Measurements from ENCODE around the gene TEX22.

TEX22 gene

DNA sequence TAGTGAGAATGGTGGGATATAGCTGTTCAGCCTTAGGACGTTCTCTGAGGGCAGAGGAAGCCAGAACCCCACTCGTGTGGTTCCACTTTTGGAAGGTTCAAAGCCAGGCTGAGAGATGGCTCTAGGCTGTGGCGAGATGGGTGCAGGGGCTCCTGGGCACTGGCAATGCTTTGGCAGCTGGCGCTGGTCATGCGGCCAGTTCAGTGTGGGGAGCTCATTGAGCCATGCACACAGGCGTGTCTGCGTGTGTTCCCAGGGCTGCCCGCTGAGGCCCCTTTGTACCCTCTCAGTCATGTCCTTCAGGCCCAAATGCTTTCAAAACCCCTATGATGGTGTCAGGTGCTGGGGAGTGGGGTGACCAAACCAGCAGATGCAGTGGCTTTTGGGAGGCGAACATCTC lies 1.7 kb downstream of the TEX22 start:
- DNase-seq (ENCODE audit: low spot score) = no peak

DNA sequence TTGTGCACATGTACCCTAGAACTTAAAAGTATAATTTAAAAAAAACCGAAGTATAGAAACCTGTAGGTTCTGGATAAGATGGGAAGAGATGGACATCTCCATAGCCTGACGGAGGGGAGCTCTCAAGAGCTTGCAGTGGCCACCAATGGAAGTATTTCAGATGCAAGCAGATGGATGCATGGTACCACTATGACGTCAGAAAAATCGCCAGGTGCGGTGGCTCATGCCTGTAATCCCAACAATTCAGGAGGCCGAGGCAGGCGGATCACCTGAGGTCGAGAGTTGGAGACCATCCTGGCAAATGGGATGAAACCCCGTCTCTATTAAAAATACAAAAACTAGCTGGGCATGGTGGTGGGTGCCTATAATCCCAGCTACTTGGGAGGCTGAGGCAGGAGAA lies 3.4 kb downstream of the TEX22 start:
- no peak for DNase-seq (ENCODE audit: low spot score)

DNA sequence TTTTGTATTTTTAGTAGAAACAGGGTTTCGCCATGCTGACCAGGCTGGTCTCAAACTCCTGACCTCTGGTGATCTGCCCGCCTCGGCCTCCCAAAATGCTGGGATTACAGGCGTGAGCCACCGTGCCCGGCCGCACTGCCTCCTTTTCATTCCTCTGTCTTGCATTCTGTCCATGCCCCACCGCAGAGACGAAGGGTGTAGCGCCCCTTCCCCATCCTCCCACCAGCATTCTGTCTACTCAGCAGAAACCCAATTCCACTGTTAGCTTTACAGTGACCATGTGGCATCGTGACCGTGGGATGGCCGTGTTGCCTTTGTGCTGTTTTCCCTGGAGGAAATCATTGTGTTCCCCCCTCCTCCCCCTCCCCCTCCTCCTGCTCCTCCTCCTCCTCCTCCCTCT lies 10.3 kb downstream of the TEX22 start:
- no peak for DNase-seq (ENCODE audit: low spot score)

DNA sequence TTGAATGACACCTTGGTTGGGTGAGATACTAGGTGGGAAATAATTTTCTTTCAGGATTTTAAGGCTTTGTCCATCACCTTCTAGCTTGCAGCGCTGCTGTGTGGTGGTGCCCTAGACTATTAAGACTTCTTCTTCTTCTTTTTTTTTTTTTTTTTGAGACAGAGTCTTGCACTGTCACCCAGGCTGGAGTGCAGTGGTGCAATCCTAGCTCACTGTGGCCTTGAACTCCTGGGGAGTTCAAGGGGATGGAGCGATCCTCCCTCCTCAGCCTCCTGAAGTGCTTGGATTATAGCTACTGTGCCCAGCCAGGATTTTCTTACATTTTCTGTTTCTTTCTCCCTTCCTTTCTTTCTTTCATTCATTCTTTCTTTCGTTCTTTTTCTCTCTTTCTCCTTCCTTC lies 11.0 kb downstream of the TEX22 start:
- DNase-seq (ENCODE audit: low spot score) = no peak

DNA sequence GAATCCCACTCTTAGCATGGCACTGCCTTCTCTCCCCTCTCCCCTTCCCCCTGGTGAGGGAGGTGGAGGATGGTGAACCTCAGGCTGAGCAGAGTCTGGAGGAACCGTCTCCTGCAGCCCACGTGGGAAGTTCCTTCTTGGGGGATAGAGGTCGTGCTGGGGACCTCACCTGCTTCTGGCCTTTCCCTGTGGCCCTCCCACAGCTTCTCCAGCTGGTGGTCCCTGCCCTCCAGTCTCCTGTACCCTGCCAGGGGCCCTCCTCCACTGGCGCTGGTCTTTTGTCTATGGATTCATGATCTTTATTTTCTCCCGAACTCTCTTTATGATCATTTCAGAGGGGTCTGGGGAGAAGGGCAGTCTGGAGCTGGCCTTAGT lies 12.3 kb downstream of the TEX22 start:
- no peak for DNase-seq (ENCODE audit: low spot score)

DNA sequence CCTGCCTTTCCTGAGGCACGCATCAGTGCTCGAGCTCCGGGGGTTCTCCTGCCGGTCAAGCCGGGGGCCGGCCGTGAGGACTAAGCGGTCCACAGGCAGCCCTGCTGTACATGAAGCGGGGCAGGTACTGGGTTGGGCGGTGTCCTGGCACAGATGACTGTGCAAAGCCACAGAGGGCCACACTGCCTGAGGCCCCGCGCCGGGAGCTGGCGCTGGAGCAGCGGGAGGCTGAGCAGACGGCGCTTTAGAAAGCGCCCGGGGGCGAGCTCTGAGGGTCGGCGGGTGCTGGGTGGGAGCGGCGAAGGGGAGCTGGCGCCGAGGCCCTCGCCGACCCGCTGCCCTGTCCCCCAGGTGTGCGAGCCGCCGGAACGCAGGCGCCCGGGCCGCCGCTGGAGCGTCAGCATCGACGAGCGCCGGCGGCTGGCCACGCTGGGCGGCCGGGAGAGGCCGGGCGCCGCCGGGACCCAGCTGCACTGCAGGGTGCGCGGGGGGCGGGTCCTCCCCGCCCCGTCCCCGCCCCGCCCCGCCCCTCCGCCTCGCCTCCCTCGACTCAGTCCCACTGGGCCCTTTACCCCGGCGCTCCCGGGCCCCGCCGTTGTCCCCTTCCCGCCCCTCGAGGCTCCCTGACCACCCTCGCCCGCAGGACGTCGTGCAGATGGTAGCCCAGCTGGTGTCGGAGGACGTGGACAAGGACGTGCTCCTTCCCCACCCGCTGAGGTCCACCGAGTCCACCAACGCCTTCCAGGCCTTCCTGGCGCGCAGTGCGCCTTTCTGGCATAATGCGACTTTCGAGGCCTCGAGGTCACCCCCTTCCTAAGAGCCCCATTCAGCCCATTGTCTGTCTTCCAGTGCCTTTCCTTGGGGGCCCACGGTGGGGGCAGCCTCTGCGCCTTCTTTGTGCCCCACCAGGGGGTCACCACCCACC lies 12.9 kb downstream of the TEX22 start:
- DNase-seq (ENCODE audit: low spot score) = peak; percentile 24

DNA sequence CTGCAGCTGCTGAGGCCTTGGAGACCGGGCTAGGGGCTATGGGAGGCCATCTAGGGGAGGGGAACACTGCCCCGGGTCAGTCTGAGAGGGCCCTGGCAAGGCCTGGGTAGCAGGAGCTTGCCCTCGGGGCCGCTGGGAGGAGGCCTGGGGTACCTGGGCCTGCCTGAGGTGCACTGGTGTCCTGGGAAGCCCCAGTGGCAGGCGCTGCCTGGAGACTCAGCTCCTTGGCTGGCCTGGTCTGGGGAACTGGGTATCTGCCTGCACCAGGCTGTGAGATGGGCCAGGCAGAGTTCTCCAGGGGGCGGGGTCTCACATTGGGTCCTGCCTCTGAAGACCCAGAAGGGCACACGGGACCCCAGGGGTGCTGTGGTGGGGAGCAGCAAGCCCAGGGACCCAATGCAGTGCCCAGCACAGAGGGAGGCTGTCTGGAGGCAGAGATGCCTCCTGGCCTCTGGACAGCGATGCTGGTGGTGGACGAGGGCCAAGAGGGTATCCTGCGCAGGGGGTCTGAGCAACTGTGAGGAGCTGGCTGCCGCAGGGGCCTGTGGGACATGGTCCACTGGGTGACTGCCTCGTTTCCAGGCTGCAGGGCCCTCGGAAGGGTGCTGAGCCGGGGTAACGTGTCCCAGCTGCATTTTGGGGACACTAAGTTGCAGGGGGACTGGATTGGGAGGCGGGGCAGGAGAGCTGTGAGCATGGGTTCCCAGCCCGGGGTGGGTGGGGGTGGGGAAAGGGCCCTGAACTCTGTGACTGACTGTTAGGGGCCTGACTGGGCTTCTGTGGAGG lies 13.8 kb downstream of the TEX22 start:
- no peak for DNase-seq (ENCODE audit: low spot score)

DNA sequence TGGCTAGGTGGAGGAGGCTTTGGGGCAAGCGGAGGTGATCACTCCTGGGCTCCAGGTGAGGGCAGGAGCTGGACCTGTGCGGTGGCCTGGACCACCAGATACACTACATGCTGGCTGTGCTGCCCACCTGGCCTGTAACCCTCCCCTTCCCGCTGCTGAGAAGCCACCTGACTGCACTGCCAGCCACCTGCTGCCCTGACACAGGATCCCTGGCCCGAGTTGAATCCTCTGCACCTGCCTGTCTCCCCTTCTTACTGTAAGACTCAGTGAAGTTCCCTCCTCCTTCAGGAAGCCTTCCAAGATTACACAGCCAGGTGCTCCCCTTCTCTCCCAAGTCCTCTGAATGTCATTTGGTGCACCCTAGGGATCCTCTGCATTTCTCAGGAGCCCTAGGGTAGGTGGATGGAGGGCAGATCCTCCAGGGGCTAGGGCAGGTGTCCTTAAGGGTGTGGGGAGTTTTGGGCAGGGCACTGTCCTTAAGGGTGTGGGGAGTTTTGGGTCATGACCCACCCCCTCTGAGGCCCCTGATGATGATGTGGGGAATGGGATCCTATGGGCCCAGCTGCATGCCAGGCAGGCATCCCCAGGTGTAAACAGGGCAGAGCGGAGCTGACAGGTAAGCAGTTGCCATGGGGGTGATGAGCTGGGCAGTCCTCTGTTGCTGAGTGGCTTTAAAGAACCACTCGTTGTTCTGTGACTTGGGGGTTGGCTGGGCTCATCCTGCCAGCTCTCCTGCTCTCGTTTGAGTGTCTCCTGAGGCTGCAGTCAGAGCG lies 14.6 kb downstream of the TEX22 start:
- DNase-seq (ENCODE audit: low spot score) = no peak

DNA sequence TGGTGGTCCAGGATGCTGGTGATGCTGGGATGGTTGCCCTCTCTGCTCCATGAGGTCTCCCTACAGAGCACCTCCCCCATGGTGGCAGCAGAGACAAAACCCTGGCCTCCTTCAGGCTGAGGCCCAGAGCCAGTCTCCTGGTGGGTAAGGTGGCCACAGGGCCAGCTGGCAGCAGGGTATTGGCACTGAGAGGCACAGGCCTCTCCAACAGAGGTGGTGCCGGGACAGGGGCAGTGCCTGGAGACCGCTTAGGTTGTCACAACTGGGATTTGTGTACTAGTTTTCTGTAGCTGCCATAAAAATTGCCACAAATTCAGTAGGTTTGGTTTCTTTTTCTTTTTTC lies 15.2 kb downstream of the TEX22 start:
- DNase-seq (ENCODE audit: low spot score) = no peak

DNA sequence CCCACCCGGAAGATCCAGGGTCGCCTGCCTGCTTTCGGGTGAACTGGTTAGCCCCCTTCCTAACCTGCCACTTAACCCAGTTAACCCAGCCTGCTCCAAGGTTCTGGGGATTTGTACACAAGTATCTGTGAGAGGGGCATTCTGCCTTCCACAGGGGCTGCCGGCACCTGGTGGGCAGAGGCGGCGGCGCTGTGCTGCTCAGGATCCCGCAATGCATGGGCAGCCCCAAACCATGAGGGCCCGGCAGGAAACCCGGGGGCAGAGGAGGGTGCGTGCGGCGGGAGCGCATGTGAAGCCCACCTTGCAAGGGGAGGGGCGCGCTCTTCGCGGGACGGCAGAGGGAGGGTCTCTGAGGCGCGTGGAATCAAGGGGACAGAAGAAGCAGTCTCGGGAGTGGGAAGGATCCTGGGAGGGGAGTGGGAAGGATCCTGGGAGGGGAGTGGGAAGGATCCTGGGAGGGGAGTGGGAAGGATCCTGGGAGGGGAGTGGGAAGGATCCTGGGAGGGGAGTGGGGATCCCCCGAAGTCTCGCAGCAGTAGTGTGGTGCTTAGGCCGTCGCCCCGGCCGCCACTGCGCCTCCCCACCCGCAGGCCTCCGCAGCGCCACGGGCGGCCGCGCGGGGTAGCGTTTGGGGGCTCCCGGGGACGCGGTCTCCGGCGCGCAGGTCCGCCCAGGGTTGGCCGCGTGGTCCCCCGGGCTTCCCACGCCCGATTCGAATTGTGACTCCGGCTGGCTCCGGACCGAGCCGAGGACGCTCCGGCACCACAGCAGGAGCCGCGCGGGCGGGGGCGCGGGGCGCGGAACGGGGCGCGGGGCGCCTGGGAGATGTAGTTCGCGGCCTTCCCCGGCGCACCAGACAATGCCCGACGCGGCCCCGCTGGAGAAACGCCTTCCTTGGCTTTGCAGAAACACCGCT lies 16.4 kb downstream of the TEX22 start:
- DNase-seq (ENCODE audit: low spot score) = peak; percentile 38

DNA sequence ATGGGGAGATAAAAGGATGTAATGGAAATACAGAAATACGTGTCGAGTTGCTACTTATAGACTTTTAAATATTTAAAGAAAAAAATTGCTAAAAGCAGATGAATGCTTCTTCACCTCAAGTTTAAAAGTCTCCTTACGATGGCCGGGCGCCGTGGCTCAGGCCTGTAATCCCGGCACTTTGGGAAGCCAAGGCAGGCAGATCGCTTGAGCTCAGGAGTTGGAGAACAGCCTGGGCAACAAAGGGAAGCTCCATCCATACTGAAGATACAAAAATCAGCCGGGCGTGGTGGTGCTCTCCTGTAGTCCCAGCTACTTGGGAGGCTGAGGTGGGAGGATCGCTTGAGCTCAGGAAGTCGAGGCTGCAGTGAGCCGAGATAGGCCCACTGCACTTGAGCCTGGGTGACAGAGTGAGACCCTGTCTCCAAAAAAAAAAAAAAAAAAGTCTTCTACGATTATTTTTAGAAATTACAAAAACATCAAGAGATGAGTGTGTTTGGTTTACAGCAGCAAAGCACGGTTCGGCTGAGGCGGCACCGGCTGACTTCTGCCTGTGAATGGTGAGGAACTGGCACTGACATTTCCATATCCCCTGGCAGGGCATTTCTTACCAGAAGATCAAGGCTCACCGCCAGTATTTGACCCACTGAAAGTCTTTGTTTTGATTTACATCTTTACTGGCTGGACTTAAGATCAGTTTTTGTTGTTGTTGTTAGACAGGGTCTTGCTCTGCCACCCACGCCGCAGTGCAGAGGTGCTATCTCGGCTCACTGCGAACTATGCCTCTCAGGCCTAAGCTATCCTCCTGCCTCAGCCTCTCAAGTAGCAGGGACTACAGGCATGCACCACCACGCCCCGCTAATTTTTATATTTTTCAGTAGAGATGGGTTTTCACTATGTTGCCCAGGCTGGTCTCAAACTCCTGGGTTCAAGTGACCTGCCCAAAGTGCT lies 17.4 kb downstream of the TEX22 start:
- DNase-seq (ENCODE audit: low spot score) = no peak

DNA sequence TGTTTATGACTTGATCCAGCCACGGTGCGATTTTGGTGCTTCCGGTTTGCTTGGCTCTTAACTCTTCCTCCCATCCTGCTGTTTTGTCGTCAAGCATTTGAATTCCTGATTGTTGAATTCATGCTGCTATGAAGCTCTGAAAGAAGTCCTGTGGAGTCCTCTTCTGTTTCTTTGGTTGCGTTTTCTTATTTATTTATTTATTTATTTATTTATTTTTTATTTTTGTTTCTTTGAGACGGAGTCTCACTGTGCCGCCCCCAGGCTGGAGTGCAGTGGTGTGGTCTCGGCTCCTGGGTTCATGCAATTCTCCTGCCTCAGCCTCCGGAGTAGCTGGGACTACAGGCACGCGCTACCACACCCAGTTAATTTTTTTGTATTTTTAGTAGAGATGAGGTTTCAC lies 18.3 kb downstream of the TEX22 start:
- no peak for DNase-seq (ENCODE audit: low spot score)

DNA sequence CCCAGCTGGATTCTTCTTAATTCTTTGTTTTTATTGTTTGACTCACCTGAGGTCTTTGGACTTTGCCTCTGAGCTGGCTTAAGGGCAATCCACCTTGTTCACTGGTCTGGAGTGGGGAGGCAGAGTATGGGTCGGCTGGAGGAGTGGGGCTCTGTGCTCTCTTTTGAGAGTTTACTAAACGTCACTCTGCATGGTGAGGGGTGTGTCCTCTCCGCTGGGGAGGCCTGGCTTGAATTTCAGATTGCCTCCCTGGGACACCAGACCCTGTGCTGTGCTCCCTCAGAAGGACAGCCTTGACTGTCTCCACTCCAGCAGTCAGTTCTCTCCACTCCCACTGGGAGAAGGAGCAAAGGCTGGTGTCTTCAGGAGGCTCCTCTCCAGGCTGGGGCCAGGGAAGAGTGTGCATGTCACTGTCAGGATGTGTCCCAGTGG lies 19.4 kb downstream of the TEX22 start:
- DNase-seq (ENCODE audit: low spot score) = no peak

DNA sequence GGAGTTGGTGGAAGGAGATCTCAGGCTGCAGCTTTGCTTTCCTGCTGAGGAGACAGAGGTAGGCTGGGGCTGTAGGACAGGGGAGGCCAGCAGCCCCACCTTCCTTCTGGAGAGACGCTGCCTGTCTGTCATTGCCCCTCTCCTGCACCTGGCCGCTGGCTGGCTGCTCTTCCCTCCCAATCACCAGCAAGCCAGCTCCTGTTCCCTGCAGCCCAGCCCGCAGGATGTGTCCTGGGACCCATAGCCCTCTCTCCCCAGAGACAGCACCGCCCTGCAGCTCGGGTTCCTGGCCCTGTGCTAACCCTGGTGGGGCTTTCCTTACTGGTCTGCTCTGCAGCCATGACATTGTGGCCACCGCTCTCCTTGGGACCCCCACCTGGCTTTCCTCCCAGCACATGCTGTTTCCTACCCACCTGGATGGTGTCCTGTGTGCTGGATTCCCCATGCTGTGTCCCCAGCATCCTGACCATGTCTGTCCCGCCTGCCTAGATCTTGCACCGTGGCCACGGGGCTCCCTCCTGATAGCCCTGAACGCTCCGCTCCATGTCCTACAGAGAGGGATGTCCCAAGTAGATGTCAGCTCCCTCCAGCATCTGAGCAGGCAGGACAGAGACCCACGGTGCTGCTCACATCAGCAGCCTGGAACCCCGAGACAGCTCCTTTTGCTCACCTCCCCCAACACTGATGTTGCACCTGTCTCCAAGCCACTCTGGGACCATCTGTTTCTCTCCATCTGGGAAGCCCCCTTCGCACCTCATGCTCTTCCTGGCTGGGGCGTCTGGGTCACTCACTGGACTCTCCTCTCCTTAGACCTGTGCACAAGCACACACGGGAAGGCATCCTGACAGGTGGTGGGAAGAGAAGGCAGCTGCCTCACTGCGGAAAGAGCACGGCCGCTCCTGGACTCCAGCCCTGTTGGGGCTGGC lies 20.2 kb downstream of the TEX22 start:
- no peak for DNase-seq (ENCODE audit: low spot score)

DNA sequence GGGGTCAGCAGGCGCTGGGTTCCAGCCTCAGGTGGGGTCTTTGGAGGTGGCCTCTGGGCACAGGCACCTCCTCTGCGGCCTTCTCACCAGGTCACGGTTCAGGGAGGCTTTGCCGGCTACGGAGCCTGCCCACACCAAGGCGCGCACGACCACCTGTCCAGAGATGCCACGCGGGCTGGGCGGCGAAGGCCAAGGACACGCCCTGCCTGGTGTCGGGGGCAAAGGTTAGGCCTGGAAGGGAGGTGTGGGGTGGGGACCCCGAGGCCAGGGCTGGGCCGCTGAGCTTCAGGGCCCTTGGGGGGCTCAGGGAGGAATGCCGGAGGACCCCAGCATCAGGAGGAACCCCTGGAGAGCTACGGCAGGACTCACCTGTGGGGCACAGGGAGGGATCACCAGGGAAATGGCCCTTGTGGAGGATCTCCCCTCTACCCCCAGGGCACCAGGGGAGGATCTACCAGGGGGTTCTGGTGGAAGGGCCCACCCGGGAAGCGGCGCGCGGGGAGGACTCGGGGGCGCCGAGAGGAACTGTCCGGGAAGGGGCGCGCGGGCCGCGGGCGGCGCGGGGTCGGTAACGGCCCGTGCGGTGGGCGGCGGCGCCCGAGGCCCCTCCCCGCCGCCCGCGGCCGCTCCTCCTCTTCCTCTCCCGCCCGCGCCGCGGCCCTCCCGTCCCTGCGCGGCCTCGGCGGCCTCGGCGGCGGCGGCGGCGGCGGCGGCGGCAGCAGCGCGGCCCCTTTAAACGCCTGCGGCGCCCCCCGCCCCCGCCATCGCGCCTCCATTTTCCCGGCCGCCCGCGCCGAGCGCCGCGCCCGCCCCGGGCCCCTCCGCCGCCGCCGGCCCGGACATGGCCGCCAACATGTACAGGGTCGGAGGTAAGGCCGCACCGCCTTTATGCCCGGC lies 21.1 kb downstream of the TEX22 start, which contains the start of gene MTA1:
TSS of gene MTA1 (plus strand) at position 633 of the 897 bp plus-strand sequence. CDS start at position 842, 209 bp downstream.
- peak; percentile 18 for DNase-seq (ENCODE audit: low spot score)

DNA sequence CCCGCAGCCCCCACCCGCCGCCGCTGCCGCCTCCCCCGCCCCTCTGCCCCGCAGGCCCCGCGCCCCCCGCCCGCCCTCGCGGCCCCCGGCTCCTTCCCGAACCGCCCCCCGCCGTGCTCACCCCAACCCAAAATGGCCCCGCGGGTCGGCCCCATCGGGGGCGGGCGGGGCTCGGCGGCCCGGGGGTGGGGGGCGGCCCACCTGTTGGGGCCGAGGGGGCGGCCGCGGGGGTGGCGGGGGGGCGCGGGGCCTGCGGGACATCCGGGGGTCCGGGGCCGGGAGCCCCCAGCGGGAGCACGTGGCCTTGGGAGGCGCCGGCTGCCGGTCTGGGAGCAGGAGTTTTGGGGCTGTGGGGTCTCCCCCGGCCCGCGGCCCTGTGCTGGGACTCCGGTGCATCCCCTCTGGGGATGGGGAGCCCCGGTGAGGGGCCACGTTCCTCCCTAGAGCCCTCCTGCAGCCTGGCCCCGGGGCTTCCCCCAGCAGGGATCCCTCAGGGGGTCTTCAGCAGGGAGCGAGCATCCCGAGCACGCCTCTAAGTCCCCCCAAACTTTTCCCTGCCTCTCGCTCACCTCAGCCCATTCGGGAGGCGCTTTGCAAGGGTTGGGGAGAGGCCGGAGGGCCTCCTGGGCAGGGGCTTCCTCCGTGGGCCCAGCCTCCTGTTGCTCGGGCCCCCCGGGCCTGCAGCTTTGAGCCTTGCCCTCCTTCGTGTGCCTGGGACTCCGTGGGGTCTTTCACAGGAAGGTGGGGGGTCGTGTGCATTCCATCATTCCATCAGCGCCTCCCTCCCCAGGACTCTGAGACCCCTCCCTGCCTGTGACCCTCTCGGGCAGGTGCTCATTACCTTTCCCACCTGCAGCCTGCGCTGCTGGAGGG lies 22.0 kb downstream of the TEX22 start:
- no peak for DNase-seq (ENCODE audit: low spot score)
